Measurements from ENCODE around the gene NEK1.

DNA sequence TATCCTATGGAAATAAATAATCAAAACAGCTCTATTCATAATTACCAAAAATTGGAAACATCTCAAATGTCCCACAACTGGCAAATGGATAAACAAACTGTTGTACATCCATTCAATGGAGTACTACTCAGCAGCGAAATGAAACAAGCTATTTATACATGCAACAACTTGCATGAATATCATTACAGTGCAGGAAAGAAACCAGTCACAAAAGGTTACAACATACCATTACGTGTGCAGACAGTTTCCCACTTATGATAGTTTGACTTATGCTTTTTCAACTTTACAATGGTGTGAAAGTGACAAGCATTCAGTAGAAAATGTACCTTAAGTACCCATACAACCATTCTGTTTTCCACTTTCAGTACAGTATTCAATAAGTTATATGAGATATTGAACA is 82.3 kb downstream of the NEK1 start:
- TF ChIP-seq EZH2 (IDR thresholded peaks at IDR 0.05; ENCODE audit: insufficient read depth, poor library complexity, severe bottlenecking) (no peak), EZH2phosphoT487 (IDR thresholded peaks at IDR 0.05; ENCODE audit: insufficient read depth, low read depth) (no peak)
